Tibial nerve (tissue), 4 donors: ENCODE measurements around the gene COX4I1. TPM values are rescaled to one million over a fixed set of nuclear protein-coding genes. Genes with fewer than 3 reads are reported as not detected.

Source experiments
- DNase-seq, 2 donors: peaks; one replicate each; pipeline ENCODE4 v3.0.0-alpha.2; 2019; ENCODE audit warnings: low spot score in 2 of 2
- H3K27ac ChIP-seq, 4 donors: fragments of 200-600 bp; sonication (generic) in 3 of 4; one replicate each; pipeline ENCODE4 v1.5.1; 2017 to 2019; ENCODE audit warnings: mild to moderate bottlenecking in 1 of 4
- H3K27me3 ChIP-seq, 2 donors: fragments of 200-600 bp; sonication (generic) in 1 of 2; one replicate each; pipeline versions ENCODE4 v1.5.1 to v1.6.0; 2017 to 2019
- H3K36me3 ChIP-seq, 3 donors: fragments of 200-600 bp; sonication (generic); one replicate each; pipeline ENCODE4 v1.5.1; 2018 to 2019
- H3K4me1 ChIP-seq, 4 donors: fragments of 200-600 bp; sonication (generic) in 3 of 4; one replicate each; pipeline ENCODE4 v1.5.1; 2017 to 2019
- H3K4me3 ChIP-seq, 4 donors: fragments of 200-600 bp; sonication (generic) in 3 of 4; one replicate each; pipeline ENCODE4 v1.5.1; 2017 to 2019; ENCODE audit warnings: mild to moderate bottlenecking in 1 of 4, moderate library complexity in 1 of 4
- H3K9me3 ChIP-seq, 4 donors: fragments of 200-600 bp; sonication (generic) in 3 of 4; one replicate each; pipeline ENCODE4 v1.5.1; 2017 to 2019
- EP300 ChIP-seq, 2 donors: sonication (generic); formaldehyde crosslinking; IDR thresholded peaks; one replicate each; pipeline ENCODE4 v1.6.1; 2017; ENCODE audit warnings: antibody characterized with exemption in 2 of 2, mild to moderate bottlenecking in 1 of 2
- POLR2A ChIP-seq, 2 donors: fragments of 450-650 bp; IDR thresholded peaks; one replicate each; pipeline ENCODE4 v1.6.1; 2017; ENCODE audit warnings: antibody characterized with exemption in 2 of 2, mild to moderate bottlenecking in 2 of 2, moderate library complexity in 2 of 2
- WGBS, 2 donors: methylation state at CpG; one replicate each; pipeline ENCODE4 v1.1.5; 2018; 5-methylcytosine and 5-hydroxymethylcytosine counted together
- total RNA-seq, 4 donors: library from RNA; depleted of rRNA; stranded (reverse); fragments of >200 nt; gene quantifications; one replicate each; pipeline ENCODE4 v1.1.0, GENCODE V29; 2016
- TF ChIP-seq, protein P1 (sequence below), 5 experiments: fragments of 200-600 bp in 3 of 5; fragments of 450-650 bp in 2 of 5; sonication (generic) in 3 of 5; IDR thresholded peaks; one replicate each; pipeline ENCODE4 v1.5.1; 2016 to 2019; ENCODE audit warnings: antibody characterized with exemption in 5 of 5, mild to moderate bottlenecking in 3 of 5, moderate library complexity in 2 of 5

Gene COX4I1
- total RNA-seq, 4 donors from 2014 or later, result 274 to 401 (median 323) TPM

DNA sequence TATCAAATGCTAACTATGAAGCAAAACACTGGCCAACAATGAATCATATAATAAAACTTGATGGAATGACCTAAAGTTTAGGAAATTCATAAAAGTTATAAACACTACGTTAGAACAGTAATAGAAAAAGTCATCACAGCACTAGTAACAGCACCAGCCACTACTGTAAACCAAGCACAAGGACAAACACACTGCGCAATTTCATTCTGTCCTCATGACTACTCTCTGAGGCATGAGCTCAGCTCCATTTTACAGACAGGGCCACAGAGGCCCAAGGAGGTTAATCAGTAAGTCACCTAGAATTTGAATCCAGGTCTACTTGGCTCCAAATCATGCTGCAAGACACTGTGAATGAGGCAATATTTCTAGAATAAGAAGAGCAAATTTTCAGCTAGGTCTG lies 13.6 kb upstream of the COX4I1 start:
- H3K27ac ChIP-seq, result no peak overlapping the region
- 86 to 87% methylated on average over 2 of the region's 2 CpGs for WGBS, 2 donors
- peaks cover 0 to 8% (median 0%) of the 10 kb centered on the region in 4 donors for H3K4me1 ChIP-seq
- no peak for TF ChIP-seq EP300 (IDR thresholded peaks at IDR 0.05)
- TF ChIP-seq, protein P1, sequence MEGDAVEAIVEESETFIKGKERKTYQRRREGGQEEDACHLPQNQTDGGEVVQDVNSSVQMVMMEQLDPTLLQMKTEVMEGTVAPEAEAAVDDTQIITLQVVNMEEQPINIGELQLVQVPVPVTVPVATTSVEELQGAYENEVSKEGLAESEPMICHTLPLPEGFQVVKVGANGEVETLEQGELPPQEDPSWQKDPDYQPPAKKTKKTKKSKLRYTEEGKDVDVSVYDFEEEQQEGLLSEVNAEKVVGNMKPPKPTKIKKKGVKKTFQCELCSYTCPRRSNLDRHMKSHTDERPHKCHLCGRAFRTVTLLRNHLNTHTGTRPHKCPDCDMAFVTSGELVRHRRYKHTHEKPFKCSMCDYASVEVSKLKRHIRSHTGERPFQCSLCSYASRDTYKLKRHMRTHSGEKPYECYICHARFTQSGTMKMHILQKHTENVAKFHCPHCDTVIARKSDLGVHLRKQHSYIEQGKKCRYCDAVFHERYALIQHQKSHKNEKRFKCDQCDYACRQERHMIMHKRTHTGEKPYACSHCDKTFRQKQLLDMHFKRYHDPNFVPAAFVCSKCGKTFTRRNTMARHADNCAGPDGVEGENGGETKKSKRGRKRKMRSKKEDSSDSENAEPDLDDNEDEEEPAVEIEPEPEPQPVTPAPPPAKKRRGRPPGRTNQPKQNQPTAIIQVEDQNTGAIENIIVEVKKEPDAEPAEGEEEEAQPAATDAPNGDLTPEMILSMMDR (IDR thresholded peaks at IDR 0.05), result no peak
- TF ChIP-seq POLR2A (IDR thresholded peaks at IDR 0.05), result no peak
- no peak for DNase-seq
- H3K27me3 ChIP-seq, result no peaks in the 10 kb centered on the region
- no peak overlapping the region for H3K4me3 ChIP-seq
- no peaks in the 10 kb centered on the region for H3K9me3 ChIP-seq
- peaks cover 0 to 63% (median 9%) of the 10 kb centered on the region in 3 donors for H3K36me3 ChIP-seq

DNA sequence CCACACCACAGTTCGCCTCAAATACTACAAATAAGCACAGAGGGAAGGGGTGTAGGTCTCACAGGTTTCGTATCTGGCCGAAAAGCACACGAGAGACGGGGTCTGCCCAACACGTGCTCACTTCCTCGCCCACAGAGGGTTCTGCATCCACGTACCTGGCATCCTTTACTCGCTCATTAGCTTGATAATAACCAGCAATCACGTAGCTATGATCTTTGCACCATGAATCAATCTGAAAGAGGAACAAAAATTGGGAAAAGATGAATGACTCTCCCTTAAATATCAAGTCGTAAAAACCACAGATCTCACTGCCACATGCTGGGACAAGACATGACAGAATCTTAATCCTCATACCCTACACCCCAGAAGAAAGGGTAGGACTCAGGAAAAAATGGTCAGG lies 10.7 kb upstream of the COX4I1 start:
- WGBS, 2 donors, result 91 to 93% methylated on average over 11 of the region's 11 CpGs

DNA sequence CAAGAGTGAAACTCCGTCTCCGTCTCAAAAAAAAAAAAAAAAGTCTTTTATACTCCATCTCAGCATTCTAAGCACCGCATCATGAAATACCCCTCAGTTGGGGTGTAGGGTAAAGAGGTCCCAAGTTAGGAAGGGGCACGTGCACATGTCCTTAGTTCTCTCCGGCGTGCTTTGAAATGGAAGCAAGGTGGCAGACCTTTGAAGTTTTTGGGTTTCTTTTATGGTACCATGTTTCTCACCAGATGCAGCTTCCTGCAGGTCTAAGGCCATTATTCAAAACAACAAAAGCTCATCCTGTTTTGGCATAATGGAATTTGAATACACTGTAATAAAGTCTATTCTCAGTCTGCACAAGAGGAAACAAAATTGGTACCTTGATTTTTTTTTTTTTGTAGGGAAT lies 9.7 kb upstream of the COX4I1 start:
- no peak overlapping the region for H3K27ac ChIP-seq
- H3K36me3 ChIP-seq, result peaks cover 0 to 72% (median 9%) of the 10 kb centered on the region in 3 donors
- H3K27me3 ChIP-seq, result no peaks in the 10 kb centered on the region
- no peaks in the 10 kb centered on the region for H3K9me3 ChIP-seq
- H3K4me1 ChIP-seq, result no peaks in the 10 kb centered on the region
- DNase-seq, result no peak
- no peak overlapping the region for H3K4me3 ChIP-seq
- TF ChIP-seq POLR2A (IDR thresholded peaks at IDR 0.05) (no peak), EP300 (IDR thresholded peaks at IDR 0.05) (no peak)
- TF ChIP-seq, protein P1 (IDR thresholded peaks at IDR 0.05), result no peak
- 88 to 89% methylated on average over 6 of the region's 6 CpGs for WGBS, 2 donors

More for the DNA sequence above, 10.7 kb upstream of the COX4I1 start:
- H3K9me3 ChIP-seq, result no peaks in the 10 kb centered on the region
- H3K27ac ChIP-seq, result no peak overlapping the region
- no peak for DNase-seq
- TF ChIP-seq POLR2A (IDR thresholded peaks at IDR 0.05), result no peak
- TF ChIP-seq, protein P1 (IDR thresholded peaks at IDR 0.05), result no peak
- TF ChIP-seq EP300 (IDR thresholded peaks at IDR 0.05), result no peak
- H3K36me3 ChIP-seq, result peaks cover 0 to 70% (median 9%) of the 10 kb centered on the region in 3 donors
- H3K4me3 ChIP-seq, result no peak overlapping the region
- no peaks in the 10 kb centered on the region for H3K27me3 ChIP-seq
- H3K4me1 ChIP-seq, result no peaks in the 10 kb centered on the region

DNA sequence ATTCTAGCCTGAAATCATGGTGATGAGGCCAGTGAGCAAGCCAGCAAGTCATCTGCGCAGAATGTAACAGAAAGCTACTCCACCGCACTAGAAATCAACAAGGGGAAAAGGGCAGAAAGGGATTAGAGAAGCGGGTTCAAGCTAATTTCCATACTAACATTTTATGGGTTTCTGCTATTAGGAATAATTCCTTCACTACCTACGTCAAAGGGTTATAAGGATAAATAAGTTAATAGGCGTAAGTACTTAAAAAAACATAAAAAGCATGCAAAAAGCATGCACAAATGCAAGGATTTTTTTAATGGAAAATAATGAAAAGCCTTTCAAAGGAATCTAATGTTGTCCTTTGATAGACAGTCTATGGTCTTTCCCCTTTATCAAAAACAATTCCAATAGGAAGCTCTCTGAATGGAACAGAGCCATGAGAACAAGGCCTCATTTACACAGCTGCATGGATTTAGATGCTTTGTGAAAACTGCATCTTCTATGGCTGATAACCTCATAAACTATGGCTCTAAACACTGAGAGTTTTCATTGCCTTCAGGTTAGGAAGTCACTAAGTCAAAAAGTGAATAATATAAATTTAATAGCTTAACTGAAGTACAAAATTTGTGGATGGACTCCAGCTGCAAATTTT lies 5.7 kb upstream of the COX4I1 start:
- Histone ChIP-seq H3K27ac (no peak overlapping the region), H3K4me1 (peaks cover 0 to 27% (median 11%) of the 10 kb centered on the region in 4 donors), H3K9me3 (no peaks in the 10 kb centered on the region), H3K27me3 (no peaks in the 10 kb centered on the region), H3K4me3 (no peak overlapping the region), H3K36me3 (peaks cover 0 to 55% (median 0%) of the 10 kb centered on the region in 3 donors)
- TF ChIP-seq EP300 (IDR thresholded peaks at IDR 0.05), result no peak
- TF ChIP-seq, protein P1 (IDR thresholded peaks at IDR 0.05), result no peak
- no peak for TF ChIP-seq POLR2A (IDR thresholded peaks at IDR 0.05)
- DNase-seq, result no peak
- WGBS, 2 donors, result 67 to 74% methylated on average over 5 of the region's 5 CpGs

DNA sequence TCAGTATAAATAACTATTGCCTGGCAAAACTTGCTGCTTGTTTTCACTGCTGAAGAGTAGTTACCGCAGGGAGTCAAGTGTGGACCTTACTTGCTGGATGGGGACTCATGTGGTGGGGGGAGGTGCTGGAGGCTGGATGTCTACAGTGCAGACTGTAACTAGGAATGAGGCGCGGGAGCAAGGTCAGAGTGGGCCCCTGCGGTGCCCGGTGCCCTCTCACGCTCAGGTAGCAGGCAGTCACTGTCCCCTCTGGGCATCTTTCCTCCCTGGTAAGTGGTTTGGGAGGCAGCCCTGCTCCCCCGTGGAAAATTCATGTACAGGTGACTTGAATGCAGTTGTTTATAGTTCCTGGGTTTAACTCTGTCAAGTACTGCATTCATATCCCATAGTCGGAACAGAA lies 4.8 kb upstream of the COX4I1 start:
- H3K4me3 ChIP-seq, result no peak overlapping the region
- DNase-seq, result no peak
- WGBS, 2 donors, result 84% methylated on average over 8 of the region's 8 CpGs
- peaks cover 0 to 54% (median 0%) of the 10 kb centered on the region in 3 donors for H3K36me3 ChIP-seq
- peaks cover 0 to 27% (median 11%) of the 10 kb centered on the region in 4 donors for H3K4me1 ChIP-seq
- no peaks in the 10 kb centered on the region for H3K27me3 ChIP-seq
- H3K27ac ChIP-seq, result no peak overlapping the region
- no peak for TF ChIP-seq EP300 (IDR thresholded peaks at IDR 0.05)
- no peak for TF ChIP-seq POLR2A (IDR thresholded peaks at IDR 0.05)
- TF ChIP-seq, protein P1 (IDR thresholded peaks at IDR 0.05), result no peak
- no peaks in the 10 kb centered on the region for H3K9me3 ChIP-seq
